ENCODE results near the gene ADGRG4. TPM values are rescaled to one million over a fixed set of nuclear protein-coding genes. Genes with fewer than 3 reads are reported as not detected.

The ADGRG4 gene
- total and polyA plus RNA-seq, 11 donors = 0.04 to 0.07 TPM; not detected in 9

DNA sequence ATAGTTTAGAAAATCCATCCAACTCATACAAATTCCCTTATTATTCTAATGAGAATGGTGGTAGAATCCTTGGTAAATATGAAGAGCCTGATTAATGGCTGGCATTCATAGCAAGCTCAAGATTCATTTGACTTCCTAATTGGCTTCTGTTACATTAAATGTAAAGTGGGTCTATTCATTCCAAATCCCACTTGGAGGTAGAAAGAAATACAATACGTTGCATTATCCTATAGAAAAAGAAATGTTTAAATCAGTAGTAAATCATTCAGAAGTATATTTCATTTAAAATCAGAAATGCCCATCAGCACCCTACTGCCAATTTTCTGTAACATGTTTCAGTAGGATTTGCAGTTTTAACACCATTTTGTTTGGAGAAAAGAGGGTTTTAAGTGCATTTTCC is 6.7 kb downstream of the ADGRG4 start:
- Histone ChIP-seq H3K4me1 (no peaks in the 10 kb centered on the region), H3K27me3 (peaks cover 0 to 36% (median 0%) of the 10 kb centered on the region in 9 donors), H3K36me3 (no peaks in the 10 kb centered on the region), H3K9me3 (no peaks in the 10 kb centered on the region), H3K4me3 (no peak overlapping the region), H3K27ac (no peak overlapping the region)
- no peak for DNase-seq
- WGBS, 4 donors = 20 to 51% (median 28%) methylated on average over 1 of the region's 1 CpG
- ATAC-seq = no peak
- no peak for TF ChIP-seq POLR2A (IDR thresholded peaks at IDR 0.05)
- TF ChIP-seq, protein P1, sequence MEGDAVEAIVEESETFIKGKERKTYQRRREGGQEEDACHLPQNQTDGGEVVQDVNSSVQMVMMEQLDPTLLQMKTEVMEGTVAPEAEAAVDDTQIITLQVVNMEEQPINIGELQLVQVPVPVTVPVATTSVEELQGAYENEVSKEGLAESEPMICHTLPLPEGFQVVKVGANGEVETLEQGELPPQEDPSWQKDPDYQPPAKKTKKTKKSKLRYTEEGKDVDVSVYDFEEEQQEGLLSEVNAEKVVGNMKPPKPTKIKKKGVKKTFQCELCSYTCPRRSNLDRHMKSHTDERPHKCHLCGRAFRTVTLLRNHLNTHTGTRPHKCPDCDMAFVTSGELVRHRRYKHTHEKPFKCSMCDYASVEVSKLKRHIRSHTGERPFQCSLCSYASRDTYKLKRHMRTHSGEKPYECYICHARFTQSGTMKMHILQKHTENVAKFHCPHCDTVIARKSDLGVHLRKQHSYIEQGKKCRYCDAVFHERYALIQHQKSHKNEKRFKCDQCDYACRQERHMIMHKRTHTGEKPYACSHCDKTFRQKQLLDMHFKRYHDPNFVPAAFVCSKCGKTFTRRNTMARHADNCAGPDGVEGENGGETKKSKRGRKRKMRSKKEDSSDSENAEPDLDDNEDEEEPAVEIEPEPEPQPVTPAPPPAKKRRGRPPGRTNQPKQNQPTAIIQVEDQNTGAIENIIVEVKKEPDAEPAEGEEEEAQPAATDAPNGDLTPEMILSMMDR (IDR thresholded peaks at IDR 0.05) = no peak
- intact Hi-C loops (cut with DNase I) = no loop called here

DNA sequence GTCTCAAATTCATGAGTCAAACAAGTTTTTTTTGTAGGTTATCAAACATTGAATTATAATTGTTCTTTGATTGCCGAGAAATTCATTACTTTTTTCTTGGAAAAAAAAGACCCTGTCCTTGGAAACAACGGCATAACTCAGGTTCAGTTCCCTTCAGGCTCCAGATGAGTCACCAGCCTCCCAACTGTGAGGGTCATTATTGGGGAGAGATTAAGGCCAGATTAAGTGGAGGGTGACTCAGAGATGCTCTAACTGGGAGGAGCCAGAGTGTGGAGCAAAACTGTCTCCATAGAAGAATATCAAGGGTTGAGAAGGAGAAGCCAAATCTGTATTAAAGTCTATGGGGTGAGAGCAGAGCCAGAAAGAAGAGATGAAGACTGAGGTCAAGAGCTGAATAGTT is 9.6 kb downstream of the ADGRG4 start:
- Histone ChIP-seq H3K27me3 (peaks cover 0 to 27% (median 0%) of the 10 kb centered on the region in 9 donors), H3K36me3 (no peaks in the 10 kb centered on the region), H3K27ac (no peak overlapping the region), H3K4me3 (no peak overlapping the region), H3K9me3 (no peaks in the 10 kb centered on the region), H3K4me1 (no peaks in the 10 kb centered on the region)
- DNase-seq (no peak), ATAC-seq (no peak)
- TF ChIP-seq, protein P1 (IDR thresholded peaks at IDR 0.05) = no peak
- TF ChIP-seq POLR2A (IDR thresholded peaks at IDR 0.05) = no peak
- intact Hi-C loops (cut with DNase I) = no loop called here
- 68 to 82% (median 73%) methylated on average over 2 of the region's 2 CpGs for WGBS, 4 donors

DNA sequence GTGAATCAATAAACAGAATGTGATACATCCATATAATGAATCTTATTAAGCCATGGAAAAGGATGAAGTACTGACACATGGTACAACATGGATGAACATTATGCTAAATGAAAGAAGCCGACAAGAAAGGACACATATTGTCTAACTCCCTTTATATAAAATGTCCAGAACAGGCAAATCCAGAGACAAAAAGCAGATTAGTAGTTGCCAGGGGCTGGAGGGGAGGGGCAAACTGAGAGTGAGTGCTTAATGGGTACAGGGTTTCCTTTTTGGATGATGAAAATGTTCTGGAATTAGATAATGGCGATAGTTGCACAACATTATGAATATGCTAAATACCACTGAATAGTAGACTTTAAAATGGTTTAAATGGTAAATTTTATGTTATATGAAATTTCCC is 17.4 kb downstream of the ADGRG4 start:
- TF ChIP-seq, protein P1 (IDR thresholded peaks at IDR 0.05) = no peak
- TF ChIP-seq POLR2A (IDR thresholded peaks at IDR 0.05) = no peak
- Histone ChIP-seq H3K4me1 (no peaks in the 10 kb centered on the region), H3K9me3 (no peaks in the 10 kb centered on the region), H3K4me3 (no peak overlapping the region), H3K36me3 (no peaks in the 10 kb centered on the region), H3K27ac (no peak overlapping the region), H3K27me3 (no peaks in the 10 kb centered on the region)
- ATAC-seq (no peak), DNase-seq (no peak)
- intact Hi-C loops (cut with DNase I) = no loop called here
- 70 to 88% (median 82%) methylated on average over 2 of the region's 2 CpGs for WGBS, 4 donors

DNA sequence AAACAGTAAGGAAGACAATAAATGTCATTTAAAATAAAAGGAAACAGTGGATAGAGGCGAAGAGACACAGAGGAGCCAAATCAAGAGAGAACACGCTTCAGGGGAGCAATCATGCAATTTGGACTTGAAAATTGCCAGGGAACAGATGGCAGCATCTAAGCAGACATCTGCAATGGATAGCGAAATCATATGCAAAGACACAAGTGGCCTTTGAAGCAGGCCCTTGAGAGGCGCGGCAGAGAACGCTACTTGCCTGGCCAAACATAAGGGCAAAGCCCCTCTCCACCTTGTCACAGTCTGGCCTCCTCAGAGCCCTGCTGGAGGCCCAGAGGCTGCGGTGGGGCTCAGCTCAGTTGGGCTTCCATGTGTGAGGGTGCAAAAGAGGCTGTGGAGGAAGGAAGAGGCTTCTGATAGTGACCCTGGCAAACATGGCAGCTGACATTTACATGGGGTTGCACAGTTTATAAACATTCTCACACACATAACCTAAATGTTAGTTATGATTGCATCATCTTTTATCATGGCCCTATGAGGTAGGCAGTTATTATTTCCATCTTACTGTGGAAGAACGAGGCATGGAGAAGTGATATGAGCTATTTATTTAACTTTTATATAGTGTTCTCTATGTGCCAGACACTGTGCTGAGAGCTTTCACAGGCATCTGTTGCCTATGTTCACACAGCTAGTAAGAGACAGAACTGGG is 18.3 kb downstream of the ADGRG4 start:
- DNase-seq (no peak), ATAC-seq (no peak)
- H3K4me1 ChIP-seq = no peaks in the 10 kb centered on the region
- H3K9me3 ChIP-seq = no peaks in the 10 kb centered on the region
- no peak overlapping the region for H3K27ac ChIP-seq
- WGBS, 4 donors = 66 to 87% (median 78%) methylated on average over 8 of the region's 8 CpGs
- no peaks in the 10 kb centered on the region for H3K27me3 ChIP-seq
- intact Hi-C loops (cut with DNase I) = no loop called here
- H3K36me3 ChIP-seq = no peaks in the 10 kb centered on the region
- no peak overlapping the region for H3K4me3 ChIP-seq
- TF ChIP-seq, protein P1 (IDR thresholded peaks at IDR 0.05) = no peak

Measured in heart left ventricle (tissue), 16 donors.